Upper lobe of left lung (tissue), 4 donors: ENCODE measurements around the gene ZIC1.

Experiments used
- POLR2A ChIP-seq, 4 donors: fragments of 450-650 bp; IDR thresholded peaks; one replicate each; pipeline ENCODE4 v1.5.1; 2016 to 2017; ENCODE audit warnings: antibody characterized with exemption in 4 of 4, mild to moderate bottlenecking in 2 of 4
- TF ChIP-seq, protein P1 (sequence below), 6 experiments: fragments of 450-650 bp in 4 of 6; fragments of 200-600 bp in 2 of 6; sonication (generic) in 2 of 6; IDR thresholded peaks; one replicate each; pipeline ENCODE4 v1.5.1; 2016 to 2019; ENCODE audit warnings: antibody characterized with exemption in 6 of 6

- TF ChIP-seq, protein P1, sequence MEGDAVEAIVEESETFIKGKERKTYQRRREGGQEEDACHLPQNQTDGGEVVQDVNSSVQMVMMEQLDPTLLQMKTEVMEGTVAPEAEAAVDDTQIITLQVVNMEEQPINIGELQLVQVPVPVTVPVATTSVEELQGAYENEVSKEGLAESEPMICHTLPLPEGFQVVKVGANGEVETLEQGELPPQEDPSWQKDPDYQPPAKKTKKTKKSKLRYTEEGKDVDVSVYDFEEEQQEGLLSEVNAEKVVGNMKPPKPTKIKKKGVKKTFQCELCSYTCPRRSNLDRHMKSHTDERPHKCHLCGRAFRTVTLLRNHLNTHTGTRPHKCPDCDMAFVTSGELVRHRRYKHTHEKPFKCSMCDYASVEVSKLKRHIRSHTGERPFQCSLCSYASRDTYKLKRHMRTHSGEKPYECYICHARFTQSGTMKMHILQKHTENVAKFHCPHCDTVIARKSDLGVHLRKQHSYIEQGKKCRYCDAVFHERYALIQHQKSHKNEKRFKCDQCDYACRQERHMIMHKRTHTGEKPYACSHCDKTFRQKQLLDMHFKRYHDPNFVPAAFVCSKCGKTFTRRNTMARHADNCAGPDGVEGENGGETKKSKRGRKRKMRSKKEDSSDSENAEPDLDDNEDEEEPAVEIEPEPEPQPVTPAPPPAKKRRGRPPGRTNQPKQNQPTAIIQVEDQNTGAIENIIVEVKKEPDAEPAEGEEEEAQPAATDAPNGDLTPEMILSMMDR (IDR thresholded peaks at IDR 0.05), result no peak
- no peak for TF ChIP-seq POLR2A (IDR thresholded peaks at IDR 0.05)
Measured at GRCh38 chr3:147397155-147397874, 11.8 kb upstream of the ZIC1 start.
